Neural cell (in vitro differentiated cells): ENCODE results near the gene ZNF503. TPM values are rescaled to one million over a fixed set of nuclear protein-coding genes. Genes with fewer than 3 reads are reported as not detected.

Source experiments
- H2AFZ ChIP-seq: fragments of 200-600, 300-800 bp; sonication (generic), shearing (Covaris generic); 2 replicates; pipeline ENCODE4 v1.6.0; 2014; ENCODE audit warnings: low read depth, mild to moderate bottlenecking, antibody characterized with exemption, low read length, moderate library complexity
- H3F3A ChIP-seq: fragments of 200-600 bp; shearing (Covaris generic); 2 replicates; pipeline ENCODE4 v1.6.1; 2016; ENCODE audit warnings: mild to moderate bottlenecking, moderate library complexity, mixed read lengths, antibody characterized with exemption, low read length; ENCODE audit not compliant: insufficient read depth, poor library complexity, severe bottlenecking
- H3K27ac ChIP-seq: fragments of 200-600, 300-800 bp; sonication (generic), shearing (Covaris generic); 2 replicates; pipeline ENCODE4 v1.5.1; 2014; ENCODE audit warnings: mild to moderate bottlenecking, low read length, moderate library complexity
- H3K27me3 ChIP-seq: fragments of 300-800, 200-600 bp; sonication (generic), shearing (Covaris generic); 2 replicates; pipeline ENCODE4 v1.6.0; 2014; ENCODE audit warnings: mild to moderate bottlenecking, low read depth, low read length, moderate library complexity; ENCODE audit not compliant: insufficient read depth
- H3K36me3 ChIP-seq: fragments of 300-800, 200-600 bp; sonication (generic), shearing (Covaris generic); 2 replicates; pipeline ENCODE4 v1.5.1; 2014; ENCODE audit warnings: mild to moderate bottlenecking, antibody characterized with exemption, low read length, moderate library complexity; ENCODE audit not compliant: insufficient read depth
- H3K4me2 ChIP-seq: fragments of 300-800, 200-600 bp; sonication (generic), shearing (Covaris generic); 2 replicates; pipeline ENCODE4 v1.6.0; 2014; ENCODE audit warnings: mild to moderate bottlenecking, low read length
- H3K4me3 ChIP-seq: fragments of 300-800, 200-600 bp; sonication (generic), shearing (Covaris generic); 2 replicates; pipeline ENCODE4 v1.5.1; 2014; ENCODE audit warnings: mild to moderate bottlenecking, low read length, moderate library complexity
- H3K79me2 ChIP-seq: fragments of 200-600 bp; shearing (Covaris generic); replicated peaks from 2 replicates; pipeline ENCODE4 v1.6.0; 2014; ENCODE audit warnings: mild to moderate bottlenecking, low read length, moderate library complexity; ENCODE audit not compliant: insufficient read depth
- H3K9ac ChIP-seq: fragments of 300-800, 200-600 bp; sonication (generic), shearing (Covaris generic); 2 replicates; pipeline ENCODE4 v1.6.1; 2016; ENCODE audit warnings: mild to moderate bottlenecking, low read length, mixed read lengths
- H3K9me2 ChIP-seq: fragments of 200-600 bp; shearing (Covaris generic); 2 replicates; pipeline ENCODE4 v1.6.1; 2016; ENCODE audit warnings: mild to moderate bottlenecking, low read length, mixed read lengths; ENCODE audit not compliant: insufficient read depth
- H3K9me3 ChIP-seq: fragments of 200-600, 300-800 bp; sonication (generic), shearing (Covaris generic); 2 replicates; pipeline ENCODE4 v1.6.1; 2016; ENCODE audit warnings: mild to moderate bottlenecking, mixed run types, low read length, moderate library complexity, mixed read lengths
- H4K20me1 ChIP-seq: fragments of 200-600 bp; shearing (Covaris generic); 2 replicates; pipeline ENCODE4 v1.6.1; 2016; ENCODE audit warnings: mild to moderate bottlenecking, mixed run types; ENCODE audit not compliant: insufficient read depth
- CTCF ChIP-seq: fragments of 450-650 bp; IDR thresholded peaks from 2 replicates; pipeline ENCODE4 v1.5.1; 2014; ENCODE audit warnings: antibody characterized with exemption, mild to moderate bottlenecking, moderate library complexity; ENCODE audit not compliant: poor library complexity, severe bottlenecking
- EP300 ChIP-seq: fragments of 450-650 bp; conservative IDR thresholded peaks from 2 replicates; pipeline ENCODE4 v1.6.1; 2014; ENCODE audit warnings: antibody characterized with exemption, mild to moderate bottlenecking, moderate library complexity; ENCODE audit not compliant: poor library complexity, severe bottlenecking
- EZH2 ChIP-seq: fragments of 200-600, 300-800 bp; shearing (Covaris generic), sonication (generic); IDR thresholded peaks from 2 replicates; pipeline ENCODE4 v1.6.1; 2014; ENCODE audit warnings: antibody characterized with exemption, low read length, borderline replicate concordance, mild to moderate bottlenecking; ENCODE audit not compliant: insufficient read depth, poor library complexity, severe bottlenecking
- MXI1 ChIP-seq: fragments of 450-650 bp; conservative IDR thresholded peaks from 2 replicates; pipeline ENCODE4 v1.6.1; 2014; ENCODE audit warnings: antibody characterized with exemption, mild to moderate bottlenecking; ENCODE audit not compliant: poor library complexity, severe bottlenecking
- POLR2AphosphoS5 ChIP-seq: IDR thresholded peaks from 2 replicates; pipeline ENCODE4 v1.6.1; 2012
- RAD21 ChIP-seq: fragments of 450-650 bp; conservative IDR thresholded peaks from 2 replicates; pipeline ENCODE4 v1.6.1; 2014; ENCODE audit warnings: antibody characterized with exemption, mild to moderate bottlenecking, moderate library complexity
- SMC3 ChIP-seq: fragments of 450-650 bp; conservative IDR thresholded peaks from 2 replicates; pipeline ENCODE4 v1.6.1; 2014; ENCODE audit warnings: antibody characterized with exemption, mild to moderate bottlenecking, moderate library complexity; ENCODE audit not compliant: poor library complexity
- TAF1 ChIP-seq: IDR thresholded peaks from 2 replicates; pipeline ENCODE4 v1.6.1; 2012; ENCODE audit warnings: low read depth
- polyA plus RNA-seq: library from polyadenylated mRNA; depleted of rRNA; stranded (reverse); fragments of >200 nt; gene quantifications from 2 replicates; pipeline ENCODE4 v1.2.3, GENCODE V29; 2014
- TF ChIP-seq, protein P1 (sequence below): IDR thresholded peaks from 2 replicates; pipeline ENCODE4 v1.6.1; 2012; ENCODE audit warnings: borderline replicate concordance

ZNF503 gene
- polyA plus RNA-seq, 1 donor from 2014 or later, result 41.4 TPM

DNA sequence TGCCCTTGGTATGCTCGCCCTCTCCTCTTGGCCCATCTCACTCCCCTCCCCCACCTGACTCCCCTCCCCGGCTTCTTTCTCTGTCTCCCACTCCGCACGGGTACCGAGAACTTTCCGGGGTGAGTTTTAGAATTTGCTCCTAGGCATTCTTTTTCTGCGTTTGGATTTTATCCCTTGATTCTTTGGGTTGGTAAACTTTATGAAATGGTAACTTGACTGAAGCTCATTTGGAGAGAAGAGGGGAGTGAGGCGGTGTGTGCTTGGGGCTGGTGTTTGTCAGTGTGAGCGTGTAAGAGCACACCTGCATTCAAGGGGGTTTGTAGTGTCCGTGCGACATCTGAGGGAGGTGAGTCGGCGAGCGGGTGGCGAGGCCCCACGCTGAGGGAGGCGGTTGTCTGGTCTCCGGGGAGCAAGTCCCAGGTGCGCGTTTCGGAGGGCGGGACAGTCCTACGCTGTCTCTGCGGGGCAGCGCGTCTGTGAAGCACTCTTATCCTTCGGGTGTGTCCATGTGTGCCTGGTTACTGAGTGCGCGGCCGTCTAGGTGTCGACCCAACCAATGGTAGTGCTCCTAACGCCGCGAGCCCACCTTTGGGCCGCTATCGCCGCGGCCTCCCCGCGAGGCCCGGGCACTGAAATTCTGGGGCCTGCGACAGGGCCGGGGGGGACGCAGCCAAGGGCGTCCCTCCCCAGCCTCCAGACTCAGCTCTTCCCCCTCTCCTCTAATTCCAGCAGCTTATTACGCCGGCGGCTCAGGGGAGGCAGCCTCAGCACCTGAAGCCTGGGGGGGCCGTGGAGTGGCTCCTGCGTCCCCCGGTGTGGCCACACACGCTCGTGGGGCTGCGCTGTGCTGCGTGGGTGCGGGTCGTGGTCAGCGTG lies 2.6 kb upstream of the ZNF503 start:
- Histone ChIP-seq H2AFZ (no peak overlapping the region), H3K4me3 (peak overlapping the region; percentile 94), H3K9me2 (no peaks in the 10 kb centered on the region), H3F3A (peaks cover 5% of the 10 kb centered on the region), H3K9me3 (no peaks in the 10 kb centered on the region), H3K9ac (peak overlapping the region; percentile 100), H3K36me3 (peaks cover 5% of the 10 kb centered on the region), H4K20me1 (peaks cover 8% of the 10 kb centered on the region), H3K79me2 (peaks cover 67% of the 10 kb centered on the region), H3K27ac (peak overlapping the region; percentile 99), H3K27me3 (peaks cover 58% of the 10 kb centered on the region), H3K4me2 (peak overlapping the region; percentile 90)
- TF ChIP-seq CTCF (no peak), RAD21 (no peak), POLR2AphosphoS5 (peak; percentile 35), TAF1 (no peak), MXI1 (peak; percentile 9), EZH2 (no peak), SMC3 (no peak), EP300 (no peak)
- TF ChIP-seq, protein P1, sequence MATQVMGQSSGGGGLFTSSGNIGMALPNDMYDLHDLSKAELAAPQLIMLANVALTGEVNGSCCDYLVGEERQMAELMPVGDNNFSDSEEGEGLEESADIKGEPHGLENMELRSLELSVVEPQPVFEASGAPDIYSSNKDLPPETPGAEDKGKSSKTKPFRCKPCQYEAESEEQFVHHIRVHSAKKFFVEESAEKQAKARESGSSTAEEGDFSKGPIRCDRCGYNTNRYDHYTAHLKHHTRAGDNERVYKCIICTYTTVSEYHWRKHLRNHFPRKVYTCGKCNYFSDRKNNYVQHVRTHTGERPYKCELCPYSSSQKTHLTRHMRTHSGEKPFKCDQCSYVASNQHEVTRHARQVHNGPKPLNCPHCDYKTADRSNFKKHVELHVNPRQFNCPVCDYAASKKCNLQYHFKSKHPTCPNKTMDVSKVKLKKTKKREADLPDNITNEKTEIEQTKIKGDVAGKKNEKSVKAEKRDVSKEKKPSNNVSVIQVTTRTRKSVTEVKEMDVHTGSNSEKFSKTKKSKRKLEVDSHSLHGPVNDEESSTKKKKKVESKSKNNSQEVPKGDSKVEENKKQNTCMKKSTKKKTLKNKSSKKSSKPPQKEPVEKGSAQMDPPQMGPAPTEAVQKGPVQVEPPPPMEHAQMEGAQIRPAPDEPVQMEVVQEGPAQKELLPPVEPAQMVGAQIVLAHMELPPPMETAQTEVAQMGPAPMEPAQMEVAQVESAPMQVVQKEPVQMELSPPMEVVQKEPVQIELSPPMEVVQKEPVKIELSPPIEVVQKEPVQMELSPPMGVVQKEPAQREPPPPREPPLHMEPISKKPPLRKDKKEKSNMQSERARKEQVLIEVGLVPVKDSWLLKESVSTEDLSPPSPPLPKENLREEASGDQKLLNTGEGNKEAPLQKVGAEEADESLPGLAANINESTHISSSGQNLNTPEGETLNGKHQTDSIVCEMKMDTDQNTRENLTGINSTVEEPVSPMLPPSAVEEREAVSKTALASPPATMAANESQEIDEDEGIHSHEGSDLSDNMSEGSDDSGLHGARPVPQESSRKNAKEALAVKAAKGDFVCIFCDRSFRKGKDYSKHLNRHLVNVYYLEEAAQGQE, result peak; percentile 28

- peaks cover 57% of the 10 kb centered on the region for H3K27me3 ChIP-seq
- peaks cover 14% of the 10 kb centered on the region for H3K36me3 ChIP-seq
- no peak overlapping the region for H2AFZ ChIP-seq
- H3K9me3 ChIP-seq, result no peaks in the 10 kb centered on the region
- H3K4me2 ChIP-seq, result peak overlapping the region; percentile 90
- peaks cover 67% of the 10 kb centered on the region for H3K79me2 ChIP-seq
- peak overlapping the region; percentile 100 for H3K9ac ChIP-seq
- TF ChIP-seq SMC3 (peak; percentile 23), TAF1 (peak; percentile 69), RAD21 (peak; percentile 24), CTCF (no peak), POLR2AphosphoS5 (no peak), EZH2 (no peak), EP300 (no peak), MXI1 (no peak)
- TF ChIP-seq, protein P1, result peak; percentile 93
- H4K20me1 ChIP-seq, result peaks cover 16% of the 10 kb centered on the region
- H3K27ac ChIP-seq, result peak overlapping the region; percentile 99
- peak overlapping the region; percentile 94 for H3K4me3 ChIP-seq
- H3F3A ChIP-seq, result peaks cover 5% of the 10 kb centered on the region
- no peaks in the 10 kb centered on the region for H3K9me2 ChIP-seq
Measured at GRCh38 chr10:75403144-75403938, 1.8 kb upstream of the ZNF503 start.
